Naive B cell (primary cell): ENCODE data around the gene SERINC5. TPM values are rescaled to one million over a fixed set of nuclear protein-coding genes. Genes with fewer than 3 reads are reported as not detected.
A peak's percentile ranks its signal among the peaks of the same experiment; 100 is the strongest.
"Not testable (repeated sequence)": the region's sequence is repeated elsewhere in the genome, so short reads cannot be mapped to it uniquely, and the experiment has no call there.

Experiments
- ATAC-seq, 2 donors: fragments of 150-1000 bp; cut with Tn5 transposase; 2 replicates each; pipeline ENCODE4 v1.10.0; 2021; ENCODE audit warnings: low read depth in 2 of 2, mild to moderate bottlenecking in 2 of 2, moderate library complexity in 2 of 2
- DNase-seq: peaks from one replicate; pipeline ENCODE4 v3.0.0; 2022
- H3K27ac Mint-ChIP-seq, 6 donors: one replicate each; pipeline ENCODE4 v1.8.0; 2020 to 2022; ENCODE audit warnings: mild to moderate bottlenecking in 6 of 6, mixed read lengths in 6 of 6, moderate library complexity in 5 of 6, inconsistent platforms in 2 of 6
- H3K27me3 Mint-ChIP-seq, 3 donors: one replicate each; pipeline ENCODE4 v1.8.0; 2021 to 2022; ENCODE audit warnings: mixed read lengths in 3 of 3, mild to moderate bottlenecking in 1 of 3
- H3K36me3 Mint-ChIP-seq, 2 donors: one replicate each; pipeline ENCODE4 v1.8.0; 2020 to 2022; ENCODE audit warnings: mixed read lengths in 2 of 2, inconsistent platforms in 1 of 2, mild to moderate bottlenecking in 1 of 2
- H3K4me1 Mint-ChIP-seq, 3 donors: one replicate each; pipeline ENCODE4 v1.8.0; 2020 to 2022; ENCODE audit warnings: mixed read lengths in 3 of 3, inconsistent platforms in 1 of 3, mild to moderate bottlenecking in 1 of 3, moderate library complexity in 1 of 3
- H3K4me3 Mint-ChIP-seq, 8 donors: one replicate each; pipeline ENCODE4 v1.8.0; 2020 to 2022; ENCODE audit warnings: mild to moderate bottlenecking in 8 of 8, mixed read lengths in 8 of 8, moderate library complexity in 8 of 8, inconsistent platforms in 2 of 8
- H3K9me3 Mint-ChIP-seq, 7 donors: one replicate each; pipeline ENCODE4 v1.8.0; 2020 to 2022; ENCODE audit warnings: mixed read lengths in 7 of 7, mild to moderate bottlenecking in 5 of 7, inconsistent platforms in 2 of 7, moderate library complexity in 1 of 7
- polyA plus RNA-seq, 6 donors: library from polyadenylated mRNA; unstranded; fragments of 300-500 nt; fragmentation: Illumina TruSeq; gene quantifications; one replicate each; pipeline ENCODE4 v1.2.3, GENCODE V29; 2021; ENCODE audit warnings: low read depth in 6 of 6

The SERINC5 gene
- polyA plus RNA-seq, 6 donors from 2014 or later: 1.4 to 4.0 (median 2.8) TPM

DNA sequence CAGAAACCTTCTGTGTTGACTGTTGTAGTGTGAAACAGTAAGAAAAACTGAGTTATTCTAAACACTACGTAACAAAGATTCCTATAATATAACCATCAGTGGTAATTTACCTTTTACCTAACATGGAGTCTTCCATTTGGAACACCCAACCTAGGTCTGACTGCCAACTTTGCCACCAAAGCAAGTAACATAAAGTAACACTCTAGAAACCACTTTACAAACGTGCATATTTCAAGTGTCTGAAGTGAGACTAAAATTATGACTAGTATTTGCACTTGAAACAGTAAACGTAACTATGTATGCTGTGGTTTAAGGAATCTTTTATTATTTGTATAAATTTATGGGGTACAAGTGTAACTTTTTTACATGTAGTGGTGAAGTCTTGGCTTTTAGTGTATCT, 95.6 kb downstream of the SERINC5 start:
- DNase-seq (no peak), ATAC-seq (no peak)
- H3K9me3 Mint-ChIP-seq: peaks cover 0 to 7% (median 0%) of the 10 kb centered on the region in 7 donors
- no peaks in the 10 kb centered on the region for H3K27me3 Mint-ChIP-seq
- H3K27ac Mint-ChIP-seq: no peak overlapping the region
- H3K36me3 Mint-ChIP-seq: peaks cover 25 to 34% of the 10 kb centered on the region in 2 donors
- H3K4me1 Mint-ChIP-seq: no peaks in the 10 kb centered on the region
- H3K4me3 Mint-ChIP-seq: no peak overlapping the region

DNA sequence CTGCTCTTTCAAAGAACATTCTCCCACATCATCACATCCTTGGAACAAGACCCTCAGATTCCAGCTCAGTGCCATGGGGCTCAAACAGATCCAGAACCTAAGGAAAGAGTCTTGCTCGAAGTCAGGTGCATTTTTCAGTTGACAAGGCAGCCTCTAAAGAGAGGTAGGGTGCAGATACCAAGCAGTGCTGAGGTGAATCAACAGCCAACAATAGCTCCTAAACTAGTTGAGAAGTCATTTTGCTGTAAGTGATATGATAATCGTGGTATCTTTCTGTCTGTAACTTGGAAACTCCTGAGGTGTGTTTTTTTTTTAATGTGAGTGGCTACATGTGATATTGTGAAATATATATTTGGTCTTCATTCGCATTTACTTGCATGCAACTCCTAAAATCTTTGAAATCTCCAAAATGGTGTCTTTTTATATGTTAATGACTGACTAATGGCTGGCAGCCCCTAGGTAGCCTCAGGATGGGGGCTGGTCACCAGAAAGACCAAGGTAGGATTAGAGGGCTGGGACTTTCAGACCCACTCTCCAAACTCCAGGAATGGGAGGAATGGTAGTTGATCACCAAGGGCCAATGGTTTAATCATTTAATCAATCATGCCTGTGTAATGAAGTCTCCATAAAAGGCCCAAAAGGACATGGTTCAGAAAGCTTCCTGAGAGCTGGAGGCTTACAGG, 96.6 kb downstream of the SERINC5 start:
- Mint-ChIP-seq H3K4me1 (no peaks in the 10 kb centered on the region), H3K27me3 (no peaks in the 10 kb centered on the region), H3K27ac (peak overlapping the region in 2 of 6 donors; percentile 28 to 34), H3K9me3 (peaks cover 0 to 7% (median 0%) of the 10 kb centered on the region in 7 donors), H3K4me3 (no peak overlapping the region), H3K36me3 (peaks cover 25 to 36% of the 10 kb centered on the region in 2 donors)
- no peak for ATAC-seq
- DNase-seq: no peak

DNA sequence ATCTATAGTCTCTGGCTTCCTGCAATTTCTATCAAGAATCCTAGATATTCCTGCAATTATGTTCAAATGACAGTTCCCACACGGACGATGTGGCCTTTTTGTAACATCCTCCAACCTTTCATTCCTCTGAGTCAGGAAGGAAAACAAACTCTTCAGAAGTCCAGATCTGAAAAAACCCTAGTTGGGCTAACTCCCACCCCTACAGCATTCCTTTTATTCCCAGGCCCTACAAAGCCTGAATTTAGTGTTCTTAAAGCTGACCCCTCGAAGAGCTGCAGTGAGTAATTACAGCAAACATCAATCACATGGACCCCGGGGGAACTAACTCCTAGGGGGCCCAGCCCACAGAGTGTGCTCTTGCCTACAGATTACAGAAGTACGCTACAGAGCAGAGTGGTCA, 99.7 kb downstream of the SERINC5 start:
- Mint-ChIP-seq H3K4me1 (peaks cover 6 to 11% (median 6%) of the 10 kb centered on the region in 3 donors), H3K27me3 (no peaks in the 10 kb centered on the region), H3K27ac (peak overlapping the region in 2 of 6 donors; percentile 11 to 81), H3K9me3 (peaks cover 0 to under 1% (median 0%) of the 10 kb centered on the region in 7 donors), H3K36me3 (peaks cover 3 to 24% of the 10 kb centered on the region in 2 donors), H3K4me3 (no peak overlapping the region)
- DNase-seq: no peak
- ATAC-seq: no peak

DNA sequence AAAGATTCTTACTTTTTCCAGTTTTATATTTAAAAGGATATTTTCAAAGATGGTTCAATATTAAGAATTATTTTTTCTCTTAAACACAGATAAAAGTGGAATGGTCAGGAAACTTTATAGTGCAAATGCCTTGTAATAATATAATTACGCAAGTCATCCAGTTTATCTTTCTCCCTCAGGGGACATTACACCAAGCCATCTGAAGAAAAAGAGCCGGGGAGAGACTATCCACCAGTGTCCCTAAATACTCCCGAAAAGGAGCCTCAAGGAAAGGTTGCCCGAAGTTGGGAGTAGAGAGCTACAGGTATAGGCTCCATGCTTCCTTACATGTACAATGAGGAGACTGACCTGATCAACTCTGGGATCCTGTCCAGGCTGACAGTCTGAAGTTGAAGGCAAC, 101.1 kb downstream of the SERINC5 start:
- H3K4me1 Mint-ChIP-seq: peaks cover 6 to 11% (median 6%) of the 10 kb centered on the region in 3 donors
- no peak for ATAC-seq
- peaks cover 7 to 28% of the 10 kb centered on the region in 2 donors for H3K36me3 Mint-ChIP-seq

DNA sequence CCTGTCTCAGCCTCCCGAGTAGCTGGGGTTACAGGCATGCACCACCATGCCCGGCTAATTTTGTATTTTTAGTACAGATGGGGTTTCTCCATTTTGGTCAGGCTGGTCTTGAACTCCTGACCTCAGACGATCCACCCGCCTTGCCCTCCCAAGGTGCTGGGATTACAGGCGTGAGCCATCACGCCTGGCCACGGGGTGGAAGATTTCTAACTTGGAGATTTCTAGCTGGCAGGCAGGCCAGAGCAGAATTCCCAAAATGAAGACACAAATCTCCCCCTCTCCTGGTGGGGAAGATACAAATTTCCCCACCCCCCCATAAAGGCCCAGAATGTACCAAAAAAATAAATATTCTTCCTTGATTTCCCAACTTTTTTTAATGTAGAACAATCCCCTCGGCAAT, 101.6 kb downstream of the SERINC5 start:
- peaks cover 8 to 29% of the 10 kb centered on the region in 2 donors for H3K36me3 Mint-ChIP-seq
- not testable (repeated sequence) for H3K27me3 Mint-ChIP-seq, ATAC-seq, H3K9me3 Mint-ChIP-seq, DNase-seq, H3K4me3 Mint-ChIP-seq
- H3K4me1 Mint-ChIP-seq: peaks cover 6 to 11% (median 6%) of the 10 kb centered on the region in 3 donors
- peak overlapping the region in 1 of 6 donors; percentile 60 for H3K27ac Mint-ChIP-seq

More for the DNA sequence above, 101.1 kb downstream of the SERINC5 start:
- no peaks in the 10 kb centered on the region for H3K27me3 Mint-ChIP-seq
- no peak overlapping the region for H3K4me3 Mint-ChIP-seq
- no peaks in the 10 kb centered on the region for H3K9me3 Mint-ChIP-seq
- H3K27ac Mint-ChIP-seq: no peak overlapping the region
- DNase-seq: no peak

DNA sequence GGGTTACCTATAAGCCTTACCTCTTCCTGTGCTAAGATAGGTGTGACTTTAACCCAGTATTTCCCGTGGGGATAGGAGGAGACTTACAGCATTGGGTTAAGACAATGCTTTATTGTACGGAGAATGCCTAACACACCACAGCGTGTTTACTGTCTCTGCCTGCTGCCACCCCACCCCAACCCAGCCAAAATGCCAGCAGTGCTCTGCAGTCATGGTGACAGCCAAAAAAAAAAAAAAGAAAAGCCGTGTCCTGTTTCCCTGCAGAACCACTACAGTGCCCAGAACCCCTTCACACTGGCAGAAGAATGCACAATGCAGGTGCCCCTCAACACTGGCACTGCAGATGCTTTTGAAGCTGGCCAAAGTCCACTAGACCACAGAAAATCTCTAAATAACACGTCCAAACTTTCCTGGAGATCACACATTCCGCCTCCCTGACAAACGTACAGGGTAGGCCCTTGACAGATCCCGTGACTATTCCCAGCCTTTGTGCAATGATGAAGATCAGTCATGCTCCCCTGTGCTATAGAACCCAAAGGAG, 102.2 kb downstream of the SERINC5 start:
- DNase-seq (no peak), ATAC-seq (no peak)
- peak overlapping the region in 2 of 6 donors; percentile 40 to 60 for H3K27ac Mint-ChIP-seq
- peaks cover 8 to 23% of the 10 kb centered on the region in 2 donors for H3K36me3 Mint-ChIP-seq
- no peaks in the 10 kb centered on the region for H3K27me3 Mint-ChIP-seq
- H3K4me3 Mint-ChIP-seq: no peak overlapping the region
- H3K9me3 Mint-ChIP-seq: no peaks in the 10 kb centered on the region
- peaks cover 6 to 11% (median 6%) of the 10 kb centered on the region in 3 donors for H3K4me1 Mint-ChIP-seq

DNA sequence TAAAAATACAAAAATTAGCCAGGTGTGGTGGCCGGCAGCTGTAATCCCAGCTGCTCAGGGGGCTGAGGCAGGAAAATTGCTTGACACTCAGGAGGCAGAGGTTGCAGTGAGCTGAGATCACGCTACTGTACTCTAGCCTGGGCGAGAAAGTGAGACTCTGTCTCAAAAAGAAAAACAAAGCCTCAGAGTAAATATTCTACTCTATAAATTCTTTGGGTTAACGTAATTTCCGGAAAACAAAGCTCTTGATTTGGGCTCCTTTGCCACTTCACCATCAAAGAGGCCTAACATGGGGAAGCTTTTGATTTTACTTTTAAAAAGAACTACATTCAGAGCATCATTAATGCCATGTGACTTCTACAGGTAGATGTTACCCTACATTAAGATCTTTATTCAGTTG, 103.1 kb downstream of the SERINC5 start:
- H3K27ac Mint-ChIP-seq: peak overlapping the region in 3 of 6 donors; percentile 53 to 89 (median 70)
- H3K36me3 Mint-ChIP-seq: peaks cover 8 to 15% of the 10 kb centered on the region in 2 donors
- no peaks in the 10 kb centered on the region for H3K27me3 Mint-ChIP-seq
- H3K4me1 Mint-ChIP-seq: peaks cover 6 to 11% (median 6%) of the 10 kb centered on the region in 3 donors
- ATAC-seq (no peak), DNase-seq (no peak)
- no peak overlapping the region for H3K4me3 Mint-ChIP-seq
- no peaks in the 10 kb centered on the region for H3K9me3 Mint-ChIP-seq

DNA sequence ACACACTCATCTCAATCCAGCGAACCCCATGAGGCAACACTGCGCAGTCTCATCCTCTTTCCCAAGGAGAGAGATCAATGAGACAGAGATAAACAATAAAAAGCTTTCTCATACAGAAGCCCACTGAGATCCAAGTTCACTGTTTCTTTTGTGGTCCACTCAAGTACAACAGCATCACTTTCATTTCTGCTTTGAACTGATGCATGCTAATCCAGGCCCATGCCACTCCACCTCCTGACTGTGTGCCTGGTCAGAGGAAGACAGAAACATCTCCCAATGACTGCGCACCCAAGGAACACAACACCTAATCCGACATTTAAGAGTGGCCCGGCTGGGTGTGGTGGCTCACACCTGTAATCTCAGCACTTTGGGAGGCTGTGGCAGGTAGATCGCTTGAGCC, 104.0 kb downstream of the SERINC5 start:
- no peak overlapping the region for H3K4me3 Mint-ChIP-seq
- DNase-seq: no peak
- no peaks in the 10 kb centered on the region for H3K27me3 Mint-ChIP-seq
- peaks cover 8 to 11% of the 10 kb centered on the region in 2 donors for H3K36me3 Mint-ChIP-seq
- H3K9me3 Mint-ChIP-seq: no peaks in the 10 kb centered on the region
- peaks cover 6 to 11% (median 6%) of the 10 kb centered on the region in 3 donors for H3K4me1 Mint-ChIP-seq
- H3K27ac Mint-ChIP-seq: peak overlapping the region; percentile 41 to 86 (median 76)
- peak; percentile 48 to 74 for ATAC-seq

DNA sequence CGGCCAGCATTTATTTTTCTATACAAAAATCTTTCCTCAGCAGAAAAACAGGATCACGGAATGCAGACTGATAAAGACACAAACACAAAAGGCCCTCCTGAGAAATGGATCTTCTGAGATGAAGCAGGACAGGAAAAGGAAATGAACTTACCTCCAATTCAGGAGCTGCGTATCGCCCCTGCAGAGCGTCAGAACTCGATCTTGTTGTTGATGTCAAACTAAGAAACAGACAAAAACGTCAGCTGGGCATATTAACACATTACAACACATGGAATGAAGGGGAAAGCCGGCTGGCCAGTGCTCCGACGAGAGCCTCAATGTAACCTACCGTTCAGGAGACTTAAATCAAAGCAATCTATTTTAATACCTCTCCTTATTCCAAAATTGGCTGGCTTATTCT, 105.1 kb downstream of the SERINC5 start:
- H3K9me3 Mint-ChIP-seq: no peaks in the 10 kb centered on the region
- H3K4me1 Mint-ChIP-seq: peaks cover 6 to 11% (median 6%) of the 10 kb centered on the region in 3 donors
- DNase-seq (no peak), ATAC-seq (no peak)
- no peak overlapping the region for H3K4me3 Mint-ChIP-seq
- H3K27me3 Mint-ChIP-seq: no peaks in the 10 kb centered on the region
- peak overlapping the region in 2 of 6 donors; percentile 57 to 62 for H3K27ac Mint-ChIP-seq
- peaks cover 8 to 11% of the 10 kb centered on the region in 2 donors for H3K36me3 Mint-ChIP-seq

DNA sequence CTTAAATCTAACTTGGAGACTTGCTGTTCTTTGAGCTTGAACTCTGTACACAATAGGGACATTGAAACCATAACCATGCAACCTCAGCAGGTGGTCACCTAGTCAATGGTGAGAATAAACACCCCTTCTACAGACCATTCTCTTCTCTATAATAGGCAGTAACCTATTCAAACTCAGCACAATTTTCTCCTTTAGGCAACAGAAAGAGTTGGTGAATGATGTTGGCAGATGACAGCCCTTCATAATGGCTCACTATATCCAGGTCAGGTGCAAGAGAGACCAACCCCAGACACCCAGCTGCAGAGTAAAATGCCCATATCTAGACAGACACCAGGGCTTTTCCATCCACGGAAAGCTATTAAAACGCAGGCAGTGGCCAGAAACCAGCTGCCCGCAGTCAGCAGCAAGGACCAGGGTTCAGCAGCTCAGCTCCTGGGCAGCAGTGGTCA, 106.7 kb downstream of the SERINC5 start:
- Mint-ChIP-seq H3K4me1 (peaks cover 6 to 11% (median 10%) of the 10 kb centered on the region in 3 donors), H3K4me3 (no peak overlapping the region), H3K27me3 (no peaks in the 10 kb centered on the region), H3K36me3 (peaks cover 12 to 15% of the 10 kb centered on the region in 2 donors), H3K9me3 (no peaks in the 10 kb centered on the region), H3K27ac (no peak overlapping the region)
- ATAC-seq (no peak), DNase-seq (no peak)

DNA sequence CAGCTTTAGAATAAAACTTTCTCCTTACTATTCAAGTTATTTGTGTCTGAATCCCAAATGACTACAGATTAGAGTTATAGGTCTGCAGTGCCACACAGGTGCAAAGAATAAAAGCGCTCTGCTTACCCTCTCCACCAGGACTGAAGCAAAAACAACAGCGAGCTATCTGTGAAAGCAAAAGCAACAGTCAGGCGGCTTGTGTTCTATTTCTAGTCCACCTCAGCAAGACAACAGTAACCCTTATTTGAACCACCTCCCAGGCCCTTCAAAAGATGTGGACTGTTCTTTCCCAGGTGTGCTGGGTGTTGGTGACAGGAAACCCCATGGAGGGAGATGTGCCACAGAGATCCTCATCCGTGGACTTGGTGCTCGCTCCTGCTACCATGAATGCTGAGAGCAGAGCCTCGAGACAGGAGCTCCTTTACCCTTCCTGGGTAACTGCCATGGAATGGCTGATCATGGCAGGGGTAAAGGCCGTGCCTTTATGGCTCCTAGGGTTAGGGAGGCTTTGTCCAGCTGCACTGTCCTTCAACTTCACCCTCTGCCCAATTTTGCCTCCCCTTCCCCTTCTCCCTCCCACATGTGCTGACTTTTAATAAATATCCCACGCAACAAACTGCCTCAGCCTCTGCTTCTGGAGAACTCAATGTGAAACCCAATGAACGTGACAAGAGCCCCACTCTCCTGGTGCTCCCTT, 108.6 kb downstream of the SERINC5 start:
- Mint-ChIP-seq H3K4me3 (no peak overlapping the region), H3K4me1 (peaks cover 25 to 27% (median 26%) of the 10 kb centered on the region in 3 donors), H3K27ac (peak overlapping the region in 1 of 6 donors; percentile 28), H3K9me3 (no peaks in the 10 kb centered on the region), H3K36me3 (peaks cover 15 to 17% of the 10 kb centered on the region in 2 donors), H3K27me3 (no peaks in the 10 kb centered on the region)
- ATAC-seq: no peak
- no peak for DNase-seq

DNA sequence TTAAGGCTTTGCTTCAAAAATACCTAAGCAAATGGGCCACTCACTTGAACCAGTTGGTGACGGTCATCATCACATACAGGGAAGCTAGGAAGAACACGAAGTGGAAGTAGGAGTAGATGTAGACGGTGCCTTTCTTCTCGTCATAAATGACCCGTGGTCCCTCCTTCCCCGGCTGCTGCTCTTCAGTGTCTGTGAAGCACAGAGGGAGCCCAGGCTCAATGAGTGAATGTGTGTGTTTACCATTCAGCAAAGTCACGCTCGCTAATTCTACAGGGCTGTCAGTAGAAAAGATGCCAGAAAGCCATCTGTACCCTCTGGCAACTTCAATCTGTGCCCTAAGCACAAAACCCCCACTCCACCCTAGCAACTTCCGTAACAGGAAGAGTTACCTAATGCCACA, 109.8 kb downstream of the SERINC5 start:
- Mint-ChIP-seq H3K9me3 (no peaks in the 10 kb centered on the region), H3K4me3 (no peak overlapping the region), H3K36me3 (peaks cover 15 to 17% of the 10 kb centered on the region in 2 donors), H3K27me3 (no peaks in the 10 kb centered on the region), H3K4me1 (peaks cover 20 to 21% (median 20%) of the 10 kb centered on the region in 3 donors), H3K27ac (peak overlapping the region in 3 of 6 donors; percentile 36 to 91 (median 61))
- ATAC-seq (no peak), DNase-seq (no peak)

DNA sequence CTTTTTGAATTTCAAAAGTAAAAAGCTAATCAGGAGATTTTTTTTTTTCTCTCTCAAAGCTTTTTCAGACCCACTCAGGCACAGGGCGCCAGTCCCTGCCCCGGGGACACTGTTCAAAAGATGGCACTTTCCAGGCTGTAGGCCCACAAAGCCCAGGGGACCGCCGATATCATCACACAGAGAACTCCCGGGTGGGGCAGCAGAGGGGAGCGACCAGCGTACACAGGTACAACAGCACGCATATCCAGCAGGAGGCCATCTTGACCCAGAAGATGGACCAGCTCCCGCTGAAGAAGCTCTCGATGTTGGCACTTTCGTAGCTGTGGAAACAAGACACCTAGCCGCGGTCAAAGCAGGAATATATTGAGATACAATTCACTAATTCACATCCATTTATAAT, 112.4 kb downstream of the SERINC5 start:
- H3K27me3 Mint-ChIP-seq: no peaks in the 10 kb centered on the region
- no peaks in the 10 kb centered on the region for H3K9me3 Mint-ChIP-seq
- DNase-seq: no peak
- peak overlapping the region in 4 of 6 donors; percentile 38 to 96 (median 86) for H3K27ac Mint-ChIP-seq
- peak overlapping the region in 6 of 8 donors; percentile 7 to 74 (median 46) for H3K4me3 Mint-ChIP-seq
- peaks cover 20 to 28% (median 24%) of the 10 kb centered on the region in 3 donors for H3K4me1 Mint-ChIP-seq
- peak; percentile 38 to 64 for ATAC-seq
- H3K36me3 Mint-ChIP-seq: peaks cover 9 to 10% of the 10 kb centered on the region in 2 donors
